HEK293 (cell line): ENCODE measurements around the gene TAS1R1.

Experiments used
- FEZF1 ChIP-seq: fragments of 450-650 bp; formaldehyde crosslinking; IDR thresholded peaks from 2 replicates; pipeline ENCODE4 v1.5.1; 2016; ENCODE audit warnings: missing biosample characterization, missing genetic modification characterization
- GLIS1 ChIP-seq: fragments of 450-650 bp; formaldehyde crosslinking; IDR thresholded peaks from 2 replicates; pipeline ENCODE4 v1.5.1; 2016; ENCODE audit warnings: missing biosample characterization, missing genetic modification characterization
- KLF16 ChIP-seq: fragments of 450-650 bp; formaldehyde crosslinking; IDR thresholded peaks from 2 replicates; pipeline ENCODE4 v1.5.1; 2017; ENCODE audit warnings: missing biosample characterization, missing genetic modification characterization
- KLF8 ChIP-seq: fragments of 450-650 bp; formaldehyde crosslinking; IDR thresholded peaks from 2 replicates; pipeline ENCODE4 v1.5.1; 2016; ENCODE audit warnings: missing biosample characterization, missing genetic modification characterization
- KLF9 ChIP-seq: fragments of 450-650 bp; formaldehyde crosslinking; IDR thresholded peaks from 2 replicates; pipeline ENCODE4 v1.5.1; 2016; ENCODE audit warnings: missing biosample characterization, missing genetic modification characterization, low read depth
- OSR2 ChIP-seq: fragments of 450-650 bp; formaldehyde crosslinking; IDR thresholded peaks from 2 replicates; pipeline ENCODE4 v1.5.1; 2016; ENCODE audit warnings: missing biosample characterization, missing genetic modification characterization
- SP3 ChIP-seq: fragments of 450-650 bp; formaldehyde crosslinking; IDR thresholded peaks from 2 replicates; pipeline ENCODE4 v1.5.1; 2016; ENCODE audit warnings: missing biosample characterization, missing genetic modification characterization
- TCF7L2 ChIP-seq: IDR thresholded peaks from 2 replicates; pipeline ENCODE4 v1.6.1; 2011; ENCODE audit warnings: low read depth, mild to moderate bottlenecking, inconsistent platforms, low read length, moderate library complexity, borderline replicate concordance
- ZBTB21 ChIP-seq: fragments of 450-650 bp; formaldehyde crosslinking; IDR thresholded peaks from 2 replicates; pipeline ENCODE4 v1.5.1; 2017; ENCODE audit warnings: missing biosample characterization, missing genetic modification characterization
- ZBTB8A ChIP-seq: fragments of 450-650 bp; formaldehyde crosslinking; IDR thresholded peaks from 2 replicates; pipeline ENCODE4 v1.5.1; 2016; ENCODE audit warnings: missing biosample characterization, missing genetic modification characterization
- ZFP41 ChIP-seq: fragments of 450-650 bp; formaldehyde crosslinking; IDR thresholded peaks from 2 replicates; pipeline ENCODE4 v1.5.1; 2016; ENCODE audit warnings: missing biosample characterization, missing genetic modification characterization, borderline replicate concordance
- ZNF174 ChIP-seq: fragments of 450-650 bp; formaldehyde crosslinking; IDR thresholded peaks from 2 replicates; pipeline ENCODE4 v1.5.0; 2017; ENCODE audit warnings: missing biosample characterization, mild to moderate bottlenecking, missing genetic modification characterization
- ZNF19 ChIP-seq: fragments of 450-650 bp; formaldehyde crosslinking; IDR thresholded peaks from 2 replicates; pipeline ENCODE4; 2016; ENCODE audit warnings: missing biosample characterization, missing genetic modification characterization, low read depth
- ZNF211 ChIP-seq: fragments of 450-650 bp; formaldehyde crosslinking; IDR thresholded peaks from 2 replicates; pipeline ENCODE4 v1.5.1; 2016; ENCODE audit warnings: low read depth, missing biosample characterization, missing genetic modification characterization
- ZNF239 ChIP-seq: fragments of 450-650 bp; formaldehyde crosslinking; IDR thresholded peaks from 2 replicates; pipeline ENCODE4 v1.5.1; 2016; ENCODE audit warnings: missing biosample characterization, missing genetic modification characterization
- ZNF600 ChIP-seq: fragments of 450-650 bp; formaldehyde crosslinking; IDR thresholded peaks from 2 replicates; pipeline ENCODE4 v1.5.1; 2016; ENCODE audit warnings: missing biosample characterization, missing genetic modification characterization
- ZNF621 ChIP-seq: fragments of 450-650 bp; formaldehyde crosslinking; IDR thresholded peaks from 2 replicates; pipeline ENCODE4 v1.5.1; 2017; ENCODE audit warnings: missing biosample characterization, missing genetic modification characterization
- ZNF623 ChIP-seq: fragments of 450-650 bp; formaldehyde crosslinking; IDR thresholded peaks from 2 replicates; pipeline ENCODE4 v1.5.1; 2016; ENCODE audit warnings: missing biosample characterization, missing genetic modification characterization
- ZNF629 ChIP-seq: fragments of 450-650 bp; formaldehyde crosslinking; IDR thresholded peaks from 2 replicates; pipeline ENCODE4 v1.5.1; 2017; ENCODE audit warnings: missing biosample characterization, missing genetic modification characterization
- ZNF768 ChIP-seq: fragments of 450-650 bp; formaldehyde crosslinking; IDR thresholded peaks from 2 replicates; pipeline ENCODE4 v1.5.1; 2018; ENCODE audit warnings: missing biosample characterization, mild to moderate bottlenecking, missing genetic modification characterization
- ZXDB ChIP-seq: fragments of 450-650 bp; formaldehyde crosslinking; IDR thresholded peaks from 2 replicates; pipeline ENCODE4 v1.5.1; 2016; ENCODE audit warnings: missing biosample characterization, missing genetic modification characterization
- TF ChIP-seq, protein P1 (sequence below): fragments of 450-650 bp; formaldehyde crosslinking; IDR thresholded peaks from 2 replicates; pipeline ENCODE4 v1.5.1; 2016; ENCODE audit warnings: missing biosample characterization, missing genetic modification characterization
- TF ChIP-seq, protein P2 (sequence below): fragments of 450-650 bp; formaldehyde crosslinking; IDR thresholded peaks from 2 replicates; pipeline ENCODE4 v1.5.1; 2017; ENCODE audit warnings: missing biosample characterization, missing genetic modification characterization
- TF ChIP-seq, protein P3 (sequence below): fragments of 450-650 bp; formaldehyde crosslinking; IDR thresholded peaks from 2 replicates; pipeline ENCODE4 v1.5.1; 2017; ENCODE audit warnings: missing biosample characterization, mild to moderate bottlenecking, missing genetic modification characterization, moderate library complexity
- TF ChIP-seq, protein P4 (sequence below): fragments of 450-650 bp; formaldehyde crosslinking; IDR thresholded peaks from 2 replicates; pipeline ENCODE4 v1.5.1; 2017; ENCODE audit warnings: missing biosample characterization, missing genetic modification characterization
- TF ChIP-seq, protein P5 (sequence below): fragments of 450-650 bp; formaldehyde crosslinking; IDR thresholded peaks from 2 replicates; pipeline ENCODE4 v1.5.1; 2016; ENCODE audit warnings: missing biosample characterization, missing genetic modification characterization
- TF ChIP-seq, protein P6 (sequence below): fragments of 450-650 bp; formaldehyde crosslinking; IDR thresholded peaks from 2 replicates; pipeline ENCODE4 v1.5.1; 2016; ENCODE audit warnings: missing biosample characterization, missing genetic modification characterization
- TF ChIP-seq, protein P7 (sequence below): IDR thresholded peaks from 2 replicates; pipeline ENCODE4 v1.6.1; 2011; ENCODE audit warnings: mild to moderate bottlenecking, low read depth, low read length, borderline replicate concordance
- TF ChIP-seq, protein P8 (sequence below): fragments of 450-650 bp; formaldehyde crosslinking; IDR thresholded peaks from 2 replicates; pipeline ENCODE4 v1.5.1; 2017; ENCODE audit warnings: missing biosample characterization, missing genetic modification characterization

TAS1R1 gene

DNA sequence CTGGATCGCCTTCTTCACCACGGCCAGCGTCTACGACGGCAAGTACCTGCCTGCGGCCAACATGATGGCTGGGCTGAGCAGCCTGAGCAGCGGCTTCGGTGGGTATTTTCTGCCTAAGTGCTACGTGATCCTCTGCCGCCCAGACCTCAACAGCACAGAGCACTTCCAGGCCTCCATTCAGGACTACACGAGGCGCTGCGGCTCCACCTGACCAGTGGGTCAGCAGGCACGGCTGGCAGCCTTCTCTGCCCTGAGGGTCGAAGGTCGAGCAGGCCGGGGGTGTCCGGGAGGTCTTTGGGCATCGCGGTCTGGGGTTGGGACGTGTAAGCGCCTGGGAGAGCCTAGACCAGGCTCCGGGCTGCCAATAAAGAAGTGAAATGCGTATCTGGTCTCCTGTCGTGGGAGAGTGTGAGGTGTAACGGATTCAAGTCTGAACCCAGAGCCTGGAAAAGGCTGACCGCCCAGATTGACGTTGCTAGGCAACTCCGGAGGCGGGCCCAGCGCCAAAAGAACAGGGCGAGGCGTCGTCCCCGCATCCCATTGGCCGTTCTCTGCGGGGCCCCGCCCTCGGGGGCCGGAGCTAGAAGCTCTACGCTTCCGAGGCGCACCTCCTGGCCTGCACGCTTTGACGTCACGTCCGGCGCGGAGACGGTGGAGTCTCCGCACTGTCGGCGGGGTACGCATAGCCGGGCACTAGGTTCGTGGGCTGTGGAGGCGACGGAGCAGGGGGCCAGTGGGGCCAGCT is 24.4 kb downstream of the TAS1R1 start, which contains the start of gene ZBTB48 (continued):
- TF ChIP-seq, protein P1, sequence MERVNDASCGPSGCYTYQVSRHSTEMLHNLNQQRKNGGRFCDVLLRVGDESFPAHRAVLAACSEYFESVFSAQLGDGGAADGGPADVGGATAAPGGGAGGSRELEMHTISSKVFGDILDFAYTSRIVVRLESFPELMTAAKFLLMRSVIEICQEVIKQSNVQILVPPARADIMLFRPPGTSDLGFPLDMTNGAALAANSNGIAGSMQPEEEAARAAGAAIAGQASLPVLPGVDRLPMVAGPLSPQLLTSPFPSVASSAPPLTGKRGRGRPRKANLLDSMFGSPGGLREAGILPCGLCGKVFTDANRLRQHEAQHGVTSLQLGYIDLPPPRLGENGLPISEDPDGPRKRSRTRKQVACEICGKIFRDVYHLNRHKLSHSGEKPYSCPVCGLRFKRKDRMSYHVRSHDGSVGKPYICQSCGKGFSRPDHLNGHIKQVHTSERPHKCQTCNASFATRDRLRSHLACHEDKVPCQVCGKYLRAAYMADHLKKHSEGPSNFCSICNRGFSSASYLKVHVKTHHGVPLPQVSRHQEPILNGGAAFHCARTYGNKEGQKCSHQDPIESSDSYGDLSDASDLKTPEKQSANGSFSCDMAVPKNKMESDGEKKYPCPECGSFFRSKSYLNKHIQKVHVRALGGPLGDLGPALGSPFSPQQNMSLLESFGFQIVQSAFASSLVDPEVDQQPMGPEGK (tag by site-specific recombination), result peak; percentile 77
- TF ChIP-seq ZNF623 (no peak), KLF16 (tag by site-specific recombination) (no peak), ZNF621 (no peak), ZBTB8A (peak; percentile 91), TCF7L2 (no peak), SP3 (peak; percentile 78), ZNF211 (tag by site-specific recombination) (no peak), GLIS1 (tag by site-specific recombination) (peak; percentile 73; the same call in 1 of the 2 replicates), KLF8 (peak; percentile 52; the same call in 1 of the 2 replicates), ZNF768 (tag by site-specific recombination) (no peak), ZNF174 (no peak), ZNF629 (tag by site-specific recombination) (peak; percentile 99), KLF9 (tag by site-specific recombination) (no peak), OSR2 (tag by site-specific recombination) (no peak), ZNF19 (no peak), ZXDB (tag by site-specific recombination) (peak; percentile 57; the same call in 1 of the 2 replicates), ZNF239 (no peak), ZNF600 (tag by site-specific recombination) (peak; percentile 87), FEZF1 (tag by site-specific recombination) (peak; percentile 81), ZBTB21 (peak; percentile 95), ZFP41 (tag by site-specific recombination) (no peak)
- TF ChIP-seq, protein P2, sequence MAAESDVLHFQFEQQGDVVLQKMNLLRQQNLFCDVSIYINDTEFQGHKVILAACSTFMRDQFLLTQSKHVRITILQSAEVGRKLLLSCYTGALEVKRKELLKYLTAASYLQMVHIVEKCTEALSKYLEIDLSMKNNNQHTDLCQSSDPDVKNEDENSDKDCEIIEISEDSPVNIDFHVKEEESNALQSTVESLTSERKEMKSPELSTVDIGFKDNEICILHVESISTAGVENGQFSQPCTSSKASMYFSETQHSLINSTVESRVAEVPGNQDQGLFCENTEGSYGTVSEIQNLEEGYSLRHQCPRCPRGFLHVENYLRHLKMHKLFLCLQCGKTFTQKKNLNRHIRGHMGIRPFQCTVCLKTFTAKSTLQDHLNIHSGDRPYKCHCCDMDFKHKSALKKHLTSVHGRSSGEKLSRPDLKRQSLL (tag by site-specific recombination), result peak; percentile 9; the same call in 1 of the 2 replicates
- TF ChIP-seq, protein P3, sequence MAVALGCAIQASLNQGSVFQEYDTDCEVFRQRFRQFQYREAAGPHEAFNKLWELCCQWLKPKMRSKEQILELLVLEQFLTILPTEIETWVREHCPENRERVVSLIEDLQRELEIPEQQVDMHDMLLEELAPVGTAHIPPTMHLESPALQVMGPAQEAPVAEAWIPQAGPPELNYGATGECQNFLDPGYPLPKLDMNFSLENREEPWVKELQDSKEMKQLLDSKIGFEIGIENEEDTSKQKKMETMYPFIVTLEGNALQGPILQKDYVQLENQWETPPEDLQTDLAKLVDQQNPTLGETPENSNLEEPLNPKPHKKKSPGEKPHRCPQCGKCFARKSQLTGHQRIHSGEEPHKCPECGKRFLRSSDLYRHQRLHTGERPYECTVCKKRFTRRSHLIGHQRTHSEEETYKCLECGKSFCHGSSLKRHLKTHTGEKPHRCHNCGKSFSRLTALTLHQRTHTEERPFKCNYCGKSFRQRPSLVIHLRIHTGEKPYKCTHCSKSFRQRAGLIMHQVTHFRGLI (tag by site-specific recombination), result peak; percentile 55; the same call in 1 of the 2 replicates
- TF ChIP-seq, protein P4, sequence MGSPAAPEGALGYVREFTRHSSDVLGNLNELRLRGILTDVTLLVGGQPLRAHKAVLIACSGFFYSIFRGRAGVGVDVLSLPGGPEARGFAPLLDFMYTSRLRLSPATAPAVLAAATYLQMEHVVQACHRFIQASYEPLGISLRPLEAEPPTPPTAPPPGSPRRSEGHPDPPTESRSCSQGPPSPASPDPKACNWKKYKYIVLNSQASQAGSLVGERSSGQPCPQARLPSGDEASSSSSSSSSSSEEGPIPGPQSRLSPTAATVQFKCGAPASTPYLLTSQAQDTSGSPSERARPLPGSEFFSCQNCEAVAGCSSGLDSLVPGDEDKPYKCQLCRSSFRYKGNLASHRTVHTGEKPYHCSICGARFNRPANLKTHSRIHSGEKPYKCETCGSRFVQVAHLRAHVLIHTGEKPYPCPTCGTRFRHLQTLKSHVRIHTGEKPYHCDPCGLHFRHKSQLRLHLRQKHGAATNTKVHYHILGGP (tag by site-specific recombination), result no peak
- TF ChIP-seq, protein P5, sequence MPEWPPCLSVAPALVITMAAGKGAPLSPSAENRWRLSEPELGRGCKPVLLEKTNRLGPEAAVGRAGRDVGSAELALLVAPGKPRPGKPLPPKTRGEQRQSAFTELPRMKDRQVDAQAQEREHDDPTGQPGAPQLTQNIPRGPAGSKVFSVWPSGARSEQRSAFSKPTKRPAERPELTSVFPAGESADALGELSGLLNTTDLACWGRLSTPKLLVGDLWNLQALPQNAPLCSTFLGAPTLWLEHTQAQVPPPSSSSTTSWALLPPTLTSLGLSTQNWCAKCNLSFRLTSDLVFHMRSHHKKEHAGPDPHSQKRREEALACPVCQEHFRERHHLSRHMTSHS (tag by site-specific recombination), result no peak
- TF ChIP-seq, protein P6, sequence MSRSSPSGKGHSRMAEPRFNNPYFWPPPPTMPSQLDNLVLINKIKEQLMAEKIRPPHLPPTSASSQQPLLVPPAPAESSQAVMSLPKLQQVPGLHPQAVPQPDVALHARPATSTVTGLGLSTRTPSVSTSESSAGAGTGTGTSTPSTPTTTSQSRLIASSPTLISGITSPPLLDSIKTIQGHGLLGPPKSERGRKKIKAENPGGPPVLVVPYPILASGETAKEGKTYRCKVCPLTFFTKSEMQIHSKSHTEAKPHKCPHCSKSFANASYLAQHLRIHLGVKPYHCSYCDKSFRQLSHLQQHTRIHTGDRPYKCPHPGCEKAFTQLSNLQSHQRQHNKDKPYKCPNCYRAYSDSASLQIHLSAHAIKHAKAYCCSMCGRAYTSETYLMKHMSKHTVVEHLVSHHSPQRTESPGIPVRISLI (tag by site-specific recombination), result no peak
- TF ChIP-seq, protein P7, sequence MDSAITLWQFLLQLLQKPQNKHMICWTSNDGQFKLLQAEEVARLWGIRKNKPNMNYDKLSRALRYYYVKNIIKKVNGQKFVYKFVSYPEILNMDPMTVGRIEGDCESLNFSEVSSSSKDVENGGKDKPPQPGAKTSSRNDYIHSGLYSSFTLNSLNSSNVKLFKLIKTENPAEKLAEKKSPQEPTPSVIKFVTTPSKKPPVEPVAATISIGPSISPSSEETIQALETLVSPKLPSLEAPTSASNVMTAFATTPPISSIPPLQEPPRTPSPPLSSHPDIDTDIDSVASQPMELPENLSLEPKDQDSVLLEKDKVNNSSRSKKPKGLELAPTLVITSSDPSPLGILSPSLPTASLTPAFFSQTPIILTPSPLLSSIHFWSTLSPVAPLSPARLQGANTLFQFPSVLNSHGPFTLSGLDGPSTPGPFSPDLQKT, result no peak
- TF ChIP-seq, protein P8, sequence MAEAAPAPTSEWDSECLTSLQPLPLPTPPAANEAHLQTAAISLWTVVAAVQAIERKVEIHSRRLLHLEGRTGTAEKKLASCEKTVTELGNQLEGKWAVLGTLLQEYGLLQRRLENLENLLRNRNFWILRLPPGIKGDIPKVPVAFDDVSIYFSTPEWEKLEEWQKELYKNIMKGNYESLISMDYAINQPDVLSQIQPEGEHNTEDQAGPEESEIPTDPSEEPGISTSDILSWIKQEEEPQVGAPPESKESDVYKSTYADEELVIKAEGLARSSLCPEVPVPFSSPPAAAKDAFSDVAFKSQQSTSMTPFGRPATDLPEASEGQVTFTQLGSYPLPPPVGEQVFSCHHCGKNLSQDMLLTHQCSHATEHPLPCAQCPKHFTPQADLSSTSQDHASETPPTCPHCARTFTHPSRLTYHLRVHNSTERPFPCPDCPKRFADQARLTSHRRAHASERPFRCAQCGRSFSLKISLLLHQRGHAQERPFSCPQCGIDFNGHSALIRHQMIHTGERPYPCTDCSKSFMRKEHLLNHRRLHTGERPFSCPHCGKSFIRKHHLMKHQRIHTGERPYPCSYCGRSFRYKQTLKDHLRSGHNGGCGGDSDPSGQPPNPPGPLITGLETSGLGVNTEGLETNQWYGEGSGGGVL, result 0 out of 2 replicates have a peak, but pooled peaks have one; percentile 9
